Measurements from ENCODE around the gene INS. TPM values are rescaled to one million over a fixed set of nuclear protein-coding genes. Genes with fewer than 3 reads are reported as not detected.
A peak's percentile ranks its signal among the peaks of the same experiment; 100 is the strongest.

The INS gene
- total RNA-seq (2022): not detected in 2 replicates
- Bru-seq, nascent RNA: not detected
- BruChase-seq, experiment 1, labeled RNA remaining after a 6-hour chase: not detected
- not detected for BruChase-seq, experiment 2, labeled RNA remaining after a 2-hour chase
- long read RNA-seq: 0 reads

DNA sequence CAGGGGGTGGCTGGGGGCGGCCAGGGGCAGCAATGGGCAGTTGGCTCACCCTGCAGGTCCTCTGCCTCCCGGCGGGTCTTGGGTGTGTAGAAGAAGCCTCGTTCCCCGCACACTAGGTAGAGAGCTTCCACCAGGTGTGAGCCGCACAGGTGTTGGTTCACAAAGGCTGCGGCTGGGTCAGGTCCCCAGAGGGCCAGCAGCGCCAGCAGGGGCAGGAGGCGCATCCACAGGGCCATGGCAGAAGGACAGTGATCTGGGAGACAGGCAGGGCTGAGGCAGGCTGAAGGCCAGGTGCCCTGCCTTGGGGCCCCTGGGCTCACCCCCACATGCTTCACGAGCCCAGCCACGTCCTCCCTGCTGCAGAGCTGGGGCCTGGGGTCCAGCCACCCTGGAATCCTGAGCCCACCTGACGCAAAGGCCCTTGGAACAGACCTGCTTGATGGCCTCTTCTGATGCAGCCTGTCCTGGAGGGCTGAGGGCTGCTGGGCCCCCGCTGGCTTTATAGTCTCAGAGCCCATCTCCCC lies at the start of gene INS:
INS (minus strand) TSS at position 474 of the 524 bp plus-strand sequence; CDS start at position 236, 238 bp downstream.
- DNase-seq: no peak
- TF ChIP-seq, protein P1, sequence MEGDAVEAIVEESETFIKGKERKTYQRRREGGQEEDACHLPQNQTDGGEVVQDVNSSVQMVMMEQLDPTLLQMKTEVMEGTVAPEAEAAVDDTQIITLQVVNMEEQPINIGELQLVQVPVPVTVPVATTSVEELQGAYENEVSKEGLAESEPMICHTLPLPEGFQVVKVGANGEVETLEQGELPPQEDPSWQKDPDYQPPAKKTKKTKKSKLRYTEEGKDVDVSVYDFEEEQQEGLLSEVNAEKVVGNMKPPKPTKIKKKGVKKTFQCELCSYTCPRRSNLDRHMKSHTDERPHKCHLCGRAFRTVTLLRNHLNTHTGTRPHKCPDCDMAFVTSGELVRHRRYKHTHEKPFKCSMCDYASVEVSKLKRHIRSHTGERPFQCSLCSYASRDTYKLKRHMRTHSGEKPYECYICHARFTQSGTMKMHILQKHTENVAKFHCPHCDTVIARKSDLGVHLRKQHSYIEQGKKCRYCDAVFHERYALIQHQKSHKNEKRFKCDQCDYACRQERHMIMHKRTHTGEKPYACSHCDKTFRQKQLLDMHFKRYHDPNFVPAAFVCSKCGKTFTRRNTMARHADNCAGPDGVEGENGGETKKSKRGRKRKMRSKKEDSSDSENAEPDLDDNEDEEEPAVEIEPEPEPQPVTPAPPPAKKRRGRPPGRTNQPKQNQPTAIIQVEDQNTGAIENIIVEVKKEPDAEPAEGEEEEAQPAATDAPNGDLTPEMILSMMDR (IDR thresholded peaks at IDR 0.05; ENCODE audit: unreplicated experiment): no peak
- intact Hi-C loops (cut with micrococcal nuclease; ENCODE audit: unreplicated experiment): no loop called here
- Mint-ChIP-seq H3K27ac (ENCODE audit: unreplicated experiment) (no peak within 1 kb of the TSS), H3K27me3 (ENCODE audit: unreplicated experiment) (peaks cover 56% of the 10 kb centered on the region), H3K9me3 (ENCODE audit: low read depth, unreplicated experiment) (no peaks in the 10 kb centered on the region), H3K4me1 (ENCODE audit: low read depth, unreplicated experiment) (no peaks in the 10 kb centered on the region), H3K36me3 (ENCODE audit: insufficient read depth, unreplicated experiment) (no peaks in the 10 kb centered on the region), H3K4me3 (ENCODE audit: low read depth, unreplicated experiment) (no peak within 1 kb of the TSS)
- no TSS peak for BruUV-seq (replicated peaks)
- CTCF ChIA-PET: no interaction called here

DNA sequence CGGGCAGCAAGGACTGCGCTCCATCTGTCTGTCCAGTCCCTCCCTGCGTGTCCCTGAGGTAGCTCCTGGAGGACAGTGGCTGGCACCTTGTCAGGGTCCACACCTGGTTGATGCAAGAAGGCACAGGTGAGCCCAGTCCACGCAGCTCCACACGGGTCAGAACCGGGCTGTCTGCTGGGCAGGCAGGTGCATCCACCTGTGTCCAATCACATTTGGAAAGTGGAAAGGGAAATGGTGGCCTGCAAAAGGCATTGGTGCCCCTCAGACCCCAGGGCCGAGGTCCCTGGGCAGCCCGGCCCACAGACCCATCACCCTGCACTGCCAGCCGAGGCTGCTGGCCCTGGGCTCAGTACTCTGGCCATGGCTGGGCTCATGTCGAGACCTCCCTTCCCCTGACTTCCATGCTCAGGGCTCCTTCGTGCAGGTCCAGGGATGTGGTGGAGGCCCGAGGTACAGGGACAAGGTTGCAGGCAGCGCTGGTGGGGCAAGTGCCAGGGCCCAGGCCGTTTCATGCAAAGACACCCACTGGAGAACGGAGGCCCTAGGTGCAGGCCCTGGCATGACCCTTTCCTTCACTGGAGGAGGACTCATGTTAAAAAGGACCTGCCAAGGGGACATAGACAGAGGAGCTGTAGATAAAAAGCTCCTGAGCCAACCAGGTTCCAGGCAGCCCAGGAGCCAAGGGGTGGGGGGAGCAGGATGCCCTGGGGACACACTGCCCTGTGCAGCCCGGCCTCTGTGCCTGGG lies 49.5 kb upstream of the INS start:
- Mint-ChIP-seq H3K36me3 (ENCODE audit: insufficient read depth, unreplicated experiment) (peaks cover 5% of the 10 kb centered on the region), H3K27ac (ENCODE audit: unreplicated experiment) (no peak overlapping the region), H3K4me1 (ENCODE audit: low read depth, unreplicated experiment) (peaks cover 32% of the 10 kb centered on the region), H3K27me3 (ENCODE audit: unreplicated experiment) (peaks cover 38% of the 10 kb centered on the region), H3K9me3 (ENCODE audit: low read depth, unreplicated experiment) (no peaks in the 10 kb centered on the region), H3K4me3 (ENCODE audit: low read depth, unreplicated experiment) (peak overlapping the region; percentile 7)
- intact Hi-C loops (cut with micrococcal nuclease; ENCODE audit: unreplicated experiment): no loop called here
- no TSS peak for BruUV-seq (replicated peaks)
- no peak for DNase-seq
- CTCF ChIA-PET: interaction anchor here (0.8 to 0.9 kb wide), 3 partner anchors 8 to 190 kb away, joined by 3 to 5 read pairs (median 3); partner anchors contain the start of gene TSSC4
- TF ChIP-seq, protein P1 (IDR thresholded peaks at IDR 0.05; ENCODE audit: unreplicated experiment): no peak

DNA sequence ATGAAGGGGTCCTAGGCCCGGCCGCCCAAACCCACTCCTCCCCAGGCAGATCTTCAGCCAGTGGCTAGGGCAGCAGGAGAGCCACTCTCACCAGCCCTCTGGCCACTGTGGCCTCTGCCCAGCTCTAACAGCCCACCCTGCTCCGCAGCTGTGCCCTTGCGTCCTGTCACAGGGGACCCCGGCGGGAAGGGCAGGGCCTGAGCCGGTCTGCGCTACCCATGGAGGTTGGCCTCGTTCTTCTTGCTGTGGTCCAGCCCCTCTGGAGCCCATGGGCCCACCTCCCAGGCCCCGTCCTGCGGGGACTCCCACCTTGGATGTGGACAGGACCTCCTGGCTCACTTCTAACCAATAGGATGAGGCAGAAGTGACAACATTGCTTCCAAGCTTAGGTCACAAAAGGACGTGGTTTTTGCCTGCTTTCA lies 48.9 kb upstream of the INS start:
- no TSS peak for BruUV-seq (replicated peaks)
- TF ChIP-seq, protein P1 (IDR thresholded peaks at IDR 0.05; ENCODE audit: unreplicated experiment): no peak
- H3K9me3 Mint-ChIP-seq (ENCODE audit: low read depth, unreplicated experiment): no peaks in the 10 kb centered on the region
- CTCF ChIA-PET: no interaction called here
- H3K36me3 Mint-ChIP-seq (ENCODE audit: insufficient read depth, unreplicated experiment): peaks cover 5% of the 10 kb centered on the region
- H3K27ac Mint-ChIP-seq (ENCODE audit: unreplicated experiment): no peak overlapping the region
- H3K4me1 Mint-ChIP-seq (ENCODE audit: low read depth, unreplicated experiment): peaks cover 32% of the 10 kb centered on the region
- H3K4me3 Mint-ChIP-seq (ENCODE audit: low read depth, unreplicated experiment): no peak overlapping the region
- no peak for DNase-seq
- H3K27me3 Mint-ChIP-seq (ENCODE audit: unreplicated experiment): peaks cover 33% of the 10 kb centered on the region
- intact Hi-C loops (cut with micrococcal nuclease; ENCODE audit: unreplicated experiment): no loop called here

DNA sequence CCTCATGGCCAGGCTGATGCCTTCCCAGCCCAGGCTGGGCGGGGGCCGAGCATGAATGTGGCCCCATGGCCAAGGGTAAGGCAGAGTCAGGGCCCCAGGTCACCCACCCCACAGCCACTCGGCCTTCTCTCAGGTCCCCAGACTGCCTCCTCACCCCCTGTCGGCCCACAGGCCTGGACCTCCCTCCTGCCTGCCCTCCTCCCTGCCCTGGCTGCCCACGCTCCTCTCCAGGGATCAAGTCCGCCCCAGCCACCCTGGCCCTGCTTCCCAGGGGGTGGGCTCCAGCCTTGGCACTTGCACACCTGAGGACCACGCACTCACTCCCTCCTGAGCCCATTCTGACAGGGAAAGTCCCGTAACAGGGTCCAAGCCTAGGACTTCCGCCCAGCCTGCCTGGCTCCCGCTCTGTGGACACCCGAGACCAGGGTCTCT lies 48.4 kb upstream of the INS start:
- no TSS peak for BruUV-seq (replicated peaks)
- peaks cover 5% of the 10 kb centered on the region for H3K36me3 Mint-ChIP-seq (ENCODE audit: insufficient read depth, unreplicated experiment)
- peaks cover 28% of the 10 kb centered on the region for H3K27me3 Mint-ChIP-seq (ENCODE audit: unreplicated experiment)
- peaks cover 28% of the 10 kb centered on the region for H3K4me1 Mint-ChIP-seq (ENCODE audit: low read depth, unreplicated experiment)
- no peak overlapping the region for H3K27ac Mint-ChIP-seq (ENCODE audit: unreplicated experiment)
- H3K9me3 Mint-ChIP-seq (ENCODE audit: low read depth, unreplicated experiment): no peaks in the 10 kb centered on the region
- intact Hi-C loops (cut with micrococcal nuclease; ENCODE audit: unreplicated experiment): no loop called here
- H3K4me3 Mint-ChIP-seq (ENCODE audit: low read depth, unreplicated experiment): no peak overlapping the region
- TF ChIP-seq, protein P1 (IDR thresholded peaks at IDR 0.05; ENCODE audit: unreplicated experiment): no peak
- no peak for DNase-seq
- CTCF ChIA-PET: interaction anchor here (0.6 kb wide), 1 partner anchor 16 kb away, joined by 3 read pairs; no protein-coding TSS in a partner anchor

Data from Calu3 (cell line).